A549 (cell line): ENCODE results near the gene OR52B2. TPM values are rescaled to one million over a fixed set of nuclear protein-coding genes. Genes with fewer than 3 reads are reported as not detected.

Experiments used
- ATAC-seq, 2 experiments: fragments of 200-7000 bp in 1 of 2; fragments of >200 bp in 1 of 2; cut with Nextera tagmentation in 1 of 2; cut with Tn5 transposase in 1 of 2; 3 replicates each; pipeline versions ENCODE4 v1.8.0 to v1.9.1; 2018 to 2020; ENCODE audit warnings: mild to moderate bottlenecking in 1 of 2, moderate library complexity in 1 of 2
- CTCF ChIA-PET: fragments of 300-600 bp; sonication (Branson Sonifier 250); formaldehyde crosslinking; extraction: SDS; loops from one replicate; lab custom pipeline; 2021; ENCODE audit warnings: antibody characterized with exemption, inconsistent platforms; lab: Yijun Ruan, JAX
- POLR2A ChIA-PET: fragments of 350-600 bp; formaldehyde crosslinking; extraction: SDS; loops from one replicate; lab custom pipeline; 2021; ENCODE audit warnings: antibody characterized with exemption, inconsistent platforms; lab: Yijun Ruan, JAX
- DNase-seq, 2 experiments: peaks; one replicate each; pipeline versions ENCODE4 v3.0.0 to v3.0.0-alpha.2; 2011 to 2016; ENCODE audit warnings: low read depth in 1 of 2, low spot score in 1 of 2
- FAIRE-seq: peaks from 2 replicates; lab custom pipeline; 2011; peaks lifted over from hg19 to GRCh38; lab: Jason Lieb, UNC
- H3K27ac ChIP-seq, 2 experiments: fragments of >200 bp; sonication (Bioruptor Twin); formaldehyde crosslinking; 3 replicates each; pipeline ENCODE4 v1.5.1; 2016 to 2017
- H3K4me1 ChIP-seq: fragments of >200 bp; sonication (Bioruptor Twin); formaldehyde crosslinking; 3 replicates; pipeline ENCODE4 v1.6.1; 2016
- H3K4me2 ChIP-seq: fragments of >200 bp; sonication (Bioruptor Twin); formaldehyde crosslinking; 3 replicates; pipeline ENCODE4 v1.6.1; 2016
- H3K4me3 ChIP-seq: fragments of >200 bp; sonication (Bioruptor Twin); formaldehyde crosslinking; 3 replicates; pipeline ENCODE4 v1.5.1; 2016
- H3K9me3 ChIP-seq: fragments of >200 bp; sonication (Bioruptor Twin); formaldehyde crosslinking; 3 replicates; pipeline ENCODE4 v1.6.1; 2016
- BCL3 ChIP-seq: fragments of >200 bp; sonication (Bioruptor Twin); formaldehyde crosslinking; IDR thresholded peaks from 3 replicates; pipeline ENCODE4 v1.6.1; 2016
- BHLHE40 ChIP-seq: IDR thresholded peaks from 2 replicates; pipeline ENCODE4 v1.6.1; 2012; ENCODE audit warnings: low read depth, low read length, inconsistent platforms
- CBX8 ChIP-seq: fragments of 200-600 bp; sonication (generic); IDR thresholded peaks from 2 replicates; pipeline ENCODE4 v1.6.1; 2016
- CEBPB ChIP-seq, 2 experiments: fragments of >200 bp in 1 of 2; sonication (Bioruptor Twin) in 1 of 2; formaldehyde crosslinking in 1 of 2; IDR thresholded peaks; 2 replicates each; pipeline ENCODE4 v1.6.1; 2012 to 2016
- CHD2 ChIP-seq: fragments of 150-350 bp; IDR thresholded peaks from 2 replicates; pipeline ENCODE4 v1.6.1; 2014; ENCODE audit warnings: low read length; ENCODE audit not compliant: partially characterized antibody
- CHD4 ChIP-seq: fragments of 200-600 bp; sonication (generic); IDR thresholded peaks from 2 replicates; pipeline ENCODE4 v1.6.1; 2016; ENCODE audit warnings: antibody characterized with exemption, mild to moderate bottlenecking, borderline replicate concordance
- EHF ChIP-seq: fragments of 250-450 bp; sonication (Bioruptor Pico); IDR thresholded peaks from 2 replicates; pipeline ENCODE4 v1.5.0; 2020; ENCODE audit warnings: mild to moderate bottlenecking
- EHMT2 ChIP-seq: fragments of 200-600 bp; sonication (generic); IDR thresholded peaks from 2 replicates; pipeline ENCODE4 v1.6.1; 2016; ENCODE audit warnings: antibody characterized with exemption, low read depth, mild to moderate bottlenecking, moderate library complexity
- ESRRA ChIP-seq: fragments of 150-350 bp; IDR thresholded peaks from 2 replicates; pipeline ENCODE4 v1.6.1; 2014; ENCODE audit warnings: mild to moderate bottlenecking, low read length, borderline replicate concordance
- FOSB ChIP-seq: fragments of 250-450 bp; sonication (Bioruptor Pico); IDR thresholded peaks from 2 replicates; pipeline ENCODE4 v1.5.0; 2020; ENCODE audit warnings: mild to moderate bottlenecking, moderate library complexity
- FOSL2 ChIP-seq, 2 experiments: fragments of 450-650 bp in 1 of 2; fragments of >200 bp in 1 of 2; sonication (Bioruptor Twin) in 1 of 2; formaldehyde crosslinking; IDR thresholded peaks; 2 replicates each; pipeline versions ENCODE4 v1.5.0 to v1.6.1; 2016 to 2020; ENCODE audit warnings: mild to moderate bottlenecking in 1 of 2, moderate library complexity in 1 of 2
- GATA3 ChIP-seq: IDR thresholded peaks from 2 replicates; pipeline ENCODE4 v1.6.1; 2012; ENCODE audit warnings: borderline replicate concordance
- HEYL ChIP-seq: fragments of 250-450 bp; sonication (Bioruptor Pico); IDR thresholded peaks from 2 replicates; pipeline ENCODE4 v1.8.0; 2021; ENCODE audit warnings: mild to moderate bottlenecking, moderate library complexity
- HMGXB4 ChIP-seq: fragments of 250-450 bp; sonication (Bioruptor Pico); IDR thresholded peaks from 2 replicates; pipeline ENCODE4 v1.5.0; 2021; ENCODE audit warnings: mild to moderate bottlenecking, moderate library complexity, borderline replicate concordance
- HOXA7 ChIP-seq: fragments of 250-450 bp; sonication (Bioruptor Pico); IDR thresholded peaks from 2 replicates; pipeline ENCODE4 v1.5.0; 2020; ENCODE audit warnings: mild to moderate bottlenecking, moderate library complexity
- HOXB13 ChIP-seq: fragments of 250-450 bp; sonication (Bioruptor Pico); IDR thresholded peaks from 2 replicates; pipeline ENCODE4 v1.5.0; 2020; ENCODE audit warnings: low read depth, mild to moderate bottlenecking, moderate library complexity
- HOXB5 ChIP-seq: fragments of 250-450 bp; sonication (Bioruptor Pico); IDR thresholded peaks from 2 replicates; pipeline ENCODE4 v1.5.0; 2020; ENCODE audit warnings: mild to moderate bottlenecking, moderate library complexity
- JUN ChIP-seq, 2 experiments: fragments of >200 bp; sonication (Bioruptor Twin); formaldehyde crosslinking; IDR thresholded peaks; 2 replicates in 1 of 2; 3 replicates in 1 of 2; pipeline ENCODE4 v1.6.1; 2016 to 2017
- JUNB ChIP-seq: fragments of >200 bp; sonication (Bioruptor Twin); formaldehyde crosslinking; IDR thresholded peaks from 2 replicates; pipeline ENCODE4 v1.6.1; 2016
- KDM5A ChIP-seq: fragments of 200-600 bp; sonication (generic); IDR thresholded peaks from 2 replicates; pipeline ENCODE4 v1.6.1; 2016; ENCODE audit warnings: antibody characterized with exemption, mild to moderate bottlenecking
- MAFK ChIP-seq: fragments of 450-650 bp; IDR thresholded peaks from 2 replicates; pipeline ENCODE4 v1.6.1; 2014; ENCODE audit not compliant: partially characterized antibody
- NFE2L2 ChIP-seq: fragments of 150-350 bp; conservative IDR thresholded peaks from 2 replicates; pipeline ENCODE4 v1.6.1; 2014; ENCODE audit warnings: low read length
- PHF8 ChIP-seq: fragments of 200-600 bp; sonication (generic); IDR thresholded peaks from 2 replicates; pipeline ENCODE4 v1.6.1; 2016; ENCODE audit warnings: low read depth, mild to moderate bottlenecking, antibody characterized with exemption, moderate library complexity, borderline replicate concordance
- POLR2A ChIP-seq: IDR thresholded peaks from 2 replicates; pipeline ENCODE4 v1.6.1; 2012; ENCODE audit warnings: mild to moderate bottlenecking, low read length
- POLR2AphosphoS2 ChIP-seq: conservative IDR thresholded peaks from 2 replicates; pipeline ENCODE4 v1.6.1; 2012; ENCODE audit warnings: low read length, improper control_type of control experiment, inconsistent platforms
- RARB ChIP-seq: fragments of 250-450 bp; sonication (Bioruptor Pico); IDR thresholded peaks from 2 replicates; pipeline ENCODE4 v1.8.0; 2021; ENCODE audit warnings: mild to moderate bottlenecking, moderate library complexity
- SMC3 ChIP-seq: fragments of >200 bp; sonication (Bioruptor Twin); formaldehyde crosslinking; IDR thresholded peaks from 3 replicates; pipeline ENCODE4 v1.6.1; 2018; ENCODE audit warnings: inconsistent platforms
- SREBF2 ChIP-seq: fragments of 450-650 bp; IDR thresholded peaks from 2 replicates; pipeline ENCODE4 v1.6.1; 2014; ENCODE audit warnings: mild to moderate bottlenecking, moderate library complexity
- TFCP2L1 ChIP-seq: fragments of 250-450 bp; sonication (Bioruptor Pico); IDR thresholded peaks from 2 replicates; pipeline ENCODE4 v1.5.0; 2021; ENCODE audit warnings: mild to moderate bottlenecking
- USF2 ChIP-seq: fragments of 450-650 bp; IDR thresholded peaks from 2 replicates; pipeline ENCODE4 v1.6.1; 2014; ENCODE audit warnings: antibody characterized with exemption
- ZC3H11A ChIP-seq: fragments of 450-650 bp; IDR thresholded peaks from 2 replicates; pipeline ENCODE4 v1.6.1; 2014; ENCODE audit warnings: antibody characterized with exemption, mild to moderate bottlenecking
- ZFP36 ChIP-seq: fragments of 450-650 bp; IDR thresholded peaks from 2 replicates; pipeline ENCODE4 v1.6.1; 2014; ENCODE audit warnings: borderline replicate concordance; ENCODE audit not compliant: partially characterized antibody
- ZSCAN20 ChIP-seq: fragments of 250-450 bp; sonication (Bioruptor Pico); IDR thresholded peaks from 2 replicates; pipeline ENCODE4 v1.8.0; 2022; ENCODE audit warnings: mild to moderate bottlenecking, moderate library complexity
- WGBS: methylation state at CpG from one replicate; pipeline ENCODE4 v1.1.6; 2017; ENCODE audit errors: missing lambda C conversion rate; 5-methylcytosine and 5-hydroxymethylcytosine counted together
- polyA plus RNA-seq, 4 experiments: library from polyadenylated mRNA; depleted of rRNA in 3 of 4; stranded (reverse); fragments of >200 nt; fragmentation: RNase III in 1 of 4; extraction: RNeasy Plus Mini Kit Qiagen cat#74134 plus additional on column Dnase treatment in 1 of 4; gene quantifications; 2 replicates in 3 of 4; 3 replicates in 1 of 4; pipeline ENCODE4 v1.2.3, GENCODE V29; 2011 to 2017

OR52B2 gene
- polyA plus RNA-seq, 2 of the 4 experiments (the other 2 are of a cell fraction) = not detected

DNA sequence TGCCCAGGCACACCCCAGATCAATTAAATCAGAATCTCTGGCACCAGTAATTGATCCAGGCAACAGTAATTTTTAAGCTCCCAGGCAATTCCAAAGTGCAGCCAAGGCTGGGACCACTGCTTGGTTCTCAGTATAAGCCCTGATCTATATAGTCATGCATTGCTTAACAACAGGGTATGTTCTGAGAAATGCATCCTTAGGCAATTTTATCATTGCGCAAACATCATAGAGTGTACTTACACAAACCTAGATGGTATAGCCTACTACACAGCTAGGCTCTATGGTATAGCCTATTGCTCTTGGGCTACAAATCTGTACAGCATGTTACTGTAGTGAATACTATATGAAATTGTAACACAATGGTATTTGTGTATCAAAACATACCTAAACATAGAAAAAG is 34.6 kb upstream of the OR52B2 start:
- Histone ChIP-seq H3K27ac (no peak overlapping the region), H3K9me3 (no peaks in the 10 kb centered on the region), H3K4me2 (no peak overlapping the region), H3K4me3 (no peak overlapping the region), H3K4me1 (no peaks in the 10 kb centered on the region)
- CTCF ChIA-PET = interaction anchor here (0.6 to 2.7 kb wide), 5 partner anchors 11 to 181 kb away, joined by 3 to 6 read pairs (median 3); no protein-coding TSS in a partner anchor
- WGBS = 100% methylated on average over 1 of the region's 1 CpG
- FAIRE-seq (no peak), ATAC-seq (no peak), DNase-seq (no peak)
- TF ChIP-seq NFE2L2 (no peak), RARB (CRISPR knock-in tag) (no peak), ZC3H11A (no peak), USF2 (no peak), GATA3 (no peak), CEBPB (IDR thresholded peaks at IDR 0.05) (no peak), HEYL (CRISPR knock-in tag) (no peak), JUNB (no peak), SMC3 (no peak)
- POLR2A ChIA-PET = no interaction called here

DNA sequence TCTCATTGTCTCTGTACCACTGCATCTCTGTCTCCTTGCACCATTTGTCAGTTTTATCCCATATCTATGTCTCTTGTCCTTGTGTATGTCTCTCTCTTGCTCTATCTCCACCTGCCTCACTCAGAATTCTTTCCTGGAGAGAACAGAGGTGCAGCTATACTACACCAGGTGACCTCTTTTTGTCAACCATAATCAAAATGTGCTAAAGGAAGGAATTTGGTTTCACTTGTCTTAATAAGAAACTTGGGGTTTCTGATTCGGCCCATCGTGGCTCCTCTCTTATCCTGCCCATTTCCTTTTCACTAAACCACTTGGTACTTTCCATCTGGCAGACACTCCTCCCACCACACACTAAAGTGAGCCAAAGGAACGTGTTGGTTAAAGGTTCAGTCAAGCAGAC is 33.2 kb upstream of the OR52B2 start:
- FAIRE-seq (no peak), DNase-seq (no peak)
- Histone ChIP-seq H3K9me3 (no peaks in the 10 kb centered on the region), H3K27ac (no peak overlapping the region), H3K4me3 (no peak overlapping the region), H3K4me2 (no peak overlapping the region), H3K4me1 (no peaks in the 10 kb centered on the region)
- ChIA-PET POLR2A (no interaction called here), CTCF (interaction anchor here (0.6 to 2.1 kb wide), 2 partner anchors 14 to 109 kb away, joined by 4 to 5 read pairs; no protein-coding TSS in a partner anchor)
- TF ChIP-seq FOSB (no peak), JUN (IDR thresholded peaks at IDR 0.05) (no peak), HOXB13 (CRISPR knock-in tag) (no peak), ESRRA (no peak), HOXB5 (CRISPR knock-in tag) (no peak), CHD4 (no peak), ZFP36 (no peak), ZC3H11A (no peak), MAFK (no peak), HEYL (CRISPR knock-in tag) (no peak), EHF (no peak), HOXA7 (no peak), BHLHE40 (no peak), CHD2 (no peak), CBX8 (no peak), KDM5A (no peak), POLR2A (no peak), ZSCAN20 (no peak)
- TF ChIP-seq, all 56 proteins: peak for 0
- WGBS = 80% methylated on average over 3 of the region's 3 CpGs
- ATAC-seq = no peak

- Histone ChIP-seq H3K4me1 (no peaks in the 10 kb centered on the region), H3K4me2 (no peak overlapping the region), H3K27ac (no peak overlapping the region), H3K4me3 (no peak overlapping the region), H3K9me3 (no peaks in the 10 kb centered on the region)
- TF ChIP-seq HMGXB4 (CRISPR knock-in tag) = no peak
- TF ChIP-seq TFCP2L1 (CRISPR knock-in tag) = no peak
- TF ChIP-seq FOSL2 (IDR thresholded peaks at IDR 0.05) = no peak
- no peak for TF ChIP-seq FOSL2 (CRISPR knock-in tag; IDR thresholded peaks at IDR 0.05)
- no peak for TF ChIP-seq EHF
- no peak for TF ChIP-seq HEYL (CRISPR knock-in tag)
- no peak for TF ChIP-seq CEBPB (IDR thresholded peaks at IDR 0.05)
- no peak for TF ChIP-seq BHLHE40
- no peak for TF ChIP-seq ZSCAN20
- TF ChIP-seq EHMT2 = no peak
- no peak for TF ChIP-seq FOSB
- no peak for TF ChIP-seq POLR2AphosphoS2
- no peak for TF ChIP-seq PHF8
- TF ChIP-seq BCL3 = no peak
- TF ChIP-seq SREBF2 = no peak
- ChIA-PET POLR2A (no interaction called here), CTCF (interaction anchor here (0.5 to 1.7 kb wide), 2 partner anchors 24 to 121 kb away, joined by 3 to 4 read pairs; no protein-coding TSS in a partner anchor)
- no peak for ATAC-seq
- 100% methylated on average over 1 of the region's 1 CpG for WGBS
- no peak for DNase-seq
- FAIRE-seq = no peak
These were observed 31.9 kb upstream of the OR52B2 start for GRCh38 chr11:6202041-6202440.
